NCI-H748 (cell line): ENCODE results near the gene DST.

Source experiments
- DNase-seq: peaks from one replicate; lab custom pipeline; 2025; ENCODE audit not compliant: unreplicated experiment; lab: John Stamatoyannopoulos, UW

Gene DST

DNA sequence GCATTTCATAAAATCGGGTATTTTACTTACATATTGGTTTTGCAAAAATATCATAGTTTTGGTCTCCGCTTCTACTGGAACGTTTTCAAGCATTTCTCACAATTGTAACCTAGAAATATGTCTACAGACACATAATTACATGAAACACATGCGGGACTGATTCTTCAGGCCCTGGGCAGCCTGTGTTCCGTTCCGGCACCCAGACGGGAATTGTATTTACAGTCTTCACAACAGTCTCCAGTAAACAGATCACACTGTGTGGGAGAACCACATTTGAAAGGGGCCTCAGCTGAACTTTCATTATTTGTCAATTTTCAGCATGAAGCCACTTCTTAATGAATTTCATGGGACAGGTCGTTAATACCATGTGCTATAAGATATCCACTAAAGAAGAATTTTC, 196.9 kb downstream of the DST start:
- no peak for DNase-seq

- DNase-seq, result no peak
Observed at GRCh38 chr6:56444855-56445254, 197.8 kb downstream of the DST start.

GRCh38 chr6:56440551-56440981, 202.1 kb downstream of the DST start:
- no peak for DNase-seq

- no peak for DNase-seq
Observed at GRCh38 chr6:56437171-56437900, 205.4 kb downstream of the DST start.

- DNase-seq, result no peak
Observed at GRCh38 chr6:56435754-56436153, 206.9 kb downstream of the DST start.

DNA sequence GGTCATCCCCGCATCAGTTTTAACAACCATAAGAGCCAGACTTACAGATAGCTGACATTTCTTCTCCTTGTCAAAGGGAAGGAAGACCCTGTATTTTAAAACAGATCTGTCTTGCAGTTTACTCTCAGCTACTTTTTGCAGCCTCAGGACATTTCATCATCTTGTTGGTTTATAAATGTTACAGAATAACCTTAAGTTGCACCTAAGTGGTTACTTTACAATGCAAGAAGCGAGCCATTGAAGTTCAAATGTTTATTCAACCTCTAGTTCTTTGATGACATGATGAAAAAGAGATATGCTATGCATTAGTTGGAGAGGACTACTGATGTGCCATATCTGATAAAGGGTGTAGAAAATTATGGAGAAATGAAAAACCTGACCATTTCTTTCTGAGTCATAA, 207.4 kb downstream of the DST start:
- no peak for DNase-seq

DNA sequence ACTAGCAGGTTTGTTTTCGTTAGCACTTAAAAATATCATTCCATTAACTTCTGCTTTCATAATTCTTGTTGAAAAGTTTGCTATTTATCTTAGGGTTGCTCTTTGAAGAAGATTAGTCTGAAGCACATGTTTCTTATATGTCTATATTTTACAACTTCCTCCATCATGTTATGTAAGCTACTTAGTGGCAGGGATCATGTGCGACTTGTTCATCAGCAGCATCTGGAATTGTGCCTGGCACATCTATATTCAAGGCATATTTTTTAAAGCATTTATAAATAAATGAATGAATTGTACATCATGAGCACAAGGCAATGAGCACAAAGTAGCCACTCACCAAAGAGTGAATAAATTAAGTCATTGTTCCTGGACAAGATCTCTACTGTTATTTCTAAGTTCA, 208.1 kb downstream of the DST start:
- DNase-seq, result no peak

DNA sequence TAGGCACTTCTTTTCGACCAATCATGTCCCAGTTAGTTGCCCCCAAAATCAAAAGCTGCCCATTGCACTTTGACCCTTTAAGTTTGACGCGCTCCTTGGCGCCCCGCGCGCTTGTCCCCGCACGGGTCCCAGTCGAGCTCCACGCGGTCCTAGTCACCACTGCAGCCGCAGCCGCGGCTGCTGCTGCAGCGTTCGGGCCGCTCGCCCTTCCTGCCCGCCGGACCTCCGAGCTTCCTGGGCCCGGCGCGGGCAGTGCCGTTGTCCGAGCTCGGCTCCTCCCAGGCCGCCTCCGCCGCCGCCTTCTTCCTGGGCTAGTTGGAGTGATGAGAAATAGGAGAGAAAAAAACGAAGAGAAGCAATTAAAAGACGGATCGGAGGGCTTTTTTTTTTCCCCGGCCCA, 209.6 kb downstream of the DST start:
- no peak for DNase-seq

- DNase-seq, result no peak
Observed at GRCh38 chr6:56432194-56432593, 210.5 kb downstream of the DST start.

DNA sequence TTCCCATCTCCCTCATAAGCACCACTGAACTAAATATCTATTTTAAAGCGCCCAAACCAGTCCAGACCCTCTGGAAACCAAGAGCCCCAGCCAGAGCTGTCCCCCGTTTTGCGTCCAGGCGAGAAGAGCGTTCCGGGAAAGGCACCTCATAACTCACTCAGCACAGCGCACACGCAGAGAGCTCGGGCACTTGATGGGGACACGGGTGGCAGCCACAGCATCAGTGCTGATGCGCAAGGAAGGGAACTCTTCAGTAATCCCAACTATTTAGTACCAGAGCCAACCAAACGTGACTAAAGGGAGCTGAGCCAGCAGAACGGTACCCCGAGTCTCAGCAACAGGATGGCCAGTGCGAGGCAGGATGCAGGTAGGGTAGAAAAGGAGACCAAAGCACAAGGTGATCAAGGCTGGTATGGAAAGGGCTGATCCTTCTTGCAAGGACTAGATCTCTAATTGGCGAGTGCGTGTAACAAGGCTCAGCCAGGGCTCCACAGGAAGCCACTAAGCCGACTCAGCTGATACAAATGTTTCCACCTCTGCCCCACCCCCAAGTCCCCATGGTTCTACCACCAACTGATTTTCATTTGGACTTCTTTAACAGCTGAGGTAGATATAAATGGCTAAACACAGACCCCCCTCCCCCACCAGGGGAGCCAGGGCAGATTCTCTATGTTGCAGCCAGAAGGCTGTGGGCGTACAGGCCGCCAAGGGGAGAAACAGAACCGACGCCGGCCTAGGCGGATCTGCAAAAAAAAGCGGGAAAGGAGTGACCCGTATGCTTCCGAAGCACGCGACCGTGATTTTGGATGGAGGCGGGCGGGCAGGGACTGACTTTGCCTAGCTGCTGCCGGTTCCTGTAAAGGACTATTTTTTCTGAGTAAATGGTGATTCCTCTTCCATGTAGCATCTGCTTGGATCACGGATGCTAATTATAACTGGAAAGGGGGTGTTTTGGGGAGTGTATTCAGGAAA, 211.8 kb downstream of the DST start:
- DNase-seq, result no peak

GRCh38 chr6:56424542-56425083, 218.1 kb downstream of the DST start:
- no peak for DNase-seq

DNA sequence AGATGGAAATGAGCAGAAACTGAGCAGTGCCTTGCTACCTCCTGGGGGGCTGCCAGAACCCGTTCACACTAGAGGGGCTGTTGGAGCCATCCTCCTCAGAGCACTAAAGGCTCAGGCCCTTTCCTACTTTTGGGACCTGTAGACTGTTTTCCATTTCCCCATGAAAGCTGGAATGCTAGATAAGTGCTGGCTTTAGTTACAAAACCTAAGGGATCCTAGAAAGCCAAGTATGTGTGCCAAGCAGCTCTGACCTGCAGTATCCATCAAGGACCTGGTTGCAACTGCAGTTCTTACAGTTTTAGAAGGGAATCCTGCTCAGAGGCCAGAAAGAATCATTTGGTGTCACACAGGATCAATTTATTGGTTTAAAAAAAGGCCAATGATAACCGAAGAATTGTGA, 218.6 kb downstream of the DST start:
- DNase-seq, result no peak

- no peak for DNase-seq
Observed at GRCh38 chr6:56420296-56420695, 222.4 kb downstream of the DST start.

DNA sequence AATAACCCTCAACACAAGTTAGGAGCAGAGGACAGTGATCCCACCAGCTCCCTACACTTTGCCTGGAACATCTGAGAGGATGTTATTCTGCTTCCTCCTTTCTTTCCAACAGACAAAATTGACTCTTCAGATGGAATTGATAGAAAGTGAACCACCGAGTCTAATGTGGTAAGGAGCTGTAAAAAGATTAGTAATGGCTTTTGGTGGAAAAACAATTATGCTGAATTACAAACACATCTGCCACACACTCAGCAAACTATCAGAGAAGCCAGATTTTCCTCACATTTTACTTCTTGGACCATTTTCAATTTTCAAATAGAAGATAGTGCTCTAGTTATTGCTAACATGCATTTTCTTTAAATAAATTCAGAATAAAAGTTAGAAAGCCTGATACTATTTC, 223.5 kb downstream of the DST start:
- DNase-seq, result no peak

GRCh38 chr6:56417823-56418222, 224.9 kb downstream of the DST start:
- no peak for DNase-seq

GRCh38 chr6:56416247-56416646, 226.4 kb downstream of the DST start:
- DNase-seq, result no peak

- DNase-seq, result no peak
Observed at GRCh38 chr6:56408976-56409375, 233.7 kb downstream of the DST start.
